Activated gamma-delta T cell (primary cell): Measurements from ENCODE around the gene TPP1.

Source experiments
- DNase-seq: peaks from one replicate; lab custom pipeline; 2025; lab: John Stamatoyannopoulos, UW
- total RNA-seq, 2 donors: gene quantifications; one replicate each; lab custom pipeline; 2026; lab: John Stamatoyannopoulos, UW

Gene TPP1
- total RNA-seq = 21.1 to 22.5 reads per million in 2 donors

DNA sequence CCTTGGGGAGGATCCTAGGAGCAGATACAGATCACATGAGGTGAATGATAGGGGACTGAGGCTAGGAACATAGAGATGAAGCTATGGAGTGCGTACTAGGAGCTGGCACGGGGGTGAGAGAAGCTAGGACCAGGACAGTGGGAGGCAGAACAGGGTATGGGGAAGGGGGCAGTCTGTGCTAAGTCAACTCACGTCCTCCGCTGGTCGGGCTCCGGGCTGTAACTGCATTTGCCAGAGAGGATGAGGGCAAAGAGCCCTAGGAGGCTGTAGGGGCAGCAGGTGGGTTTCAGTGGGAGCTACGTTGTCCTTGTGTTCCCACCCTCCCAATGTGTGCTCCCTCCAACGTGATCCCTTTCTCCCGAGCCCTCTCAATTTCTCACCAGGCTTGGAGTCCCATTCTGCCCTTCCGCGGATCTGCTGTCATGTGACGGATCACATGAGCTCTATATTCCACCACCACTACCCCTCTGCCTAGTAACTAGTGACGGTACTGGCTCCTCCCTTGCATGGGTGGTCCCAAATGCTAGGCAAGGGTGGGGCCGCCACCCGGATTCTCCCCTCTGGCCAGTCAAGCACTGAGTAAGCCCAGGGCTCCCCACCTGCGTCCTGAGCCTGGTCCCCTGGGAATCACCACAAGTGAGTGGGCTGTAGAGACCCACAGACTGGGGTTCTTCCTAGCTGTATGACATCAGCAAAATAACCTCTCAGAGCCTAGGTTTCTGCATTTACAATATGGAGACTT is at the start of gene TPP1:
Gene TPP1, minus strand, starts transcription at position 419 of the 742 bp plus-strand sequence. Its CDS starts 22 bp downstream, at position 397.
- DNase-seq = peak; percentile 46

DNA sequence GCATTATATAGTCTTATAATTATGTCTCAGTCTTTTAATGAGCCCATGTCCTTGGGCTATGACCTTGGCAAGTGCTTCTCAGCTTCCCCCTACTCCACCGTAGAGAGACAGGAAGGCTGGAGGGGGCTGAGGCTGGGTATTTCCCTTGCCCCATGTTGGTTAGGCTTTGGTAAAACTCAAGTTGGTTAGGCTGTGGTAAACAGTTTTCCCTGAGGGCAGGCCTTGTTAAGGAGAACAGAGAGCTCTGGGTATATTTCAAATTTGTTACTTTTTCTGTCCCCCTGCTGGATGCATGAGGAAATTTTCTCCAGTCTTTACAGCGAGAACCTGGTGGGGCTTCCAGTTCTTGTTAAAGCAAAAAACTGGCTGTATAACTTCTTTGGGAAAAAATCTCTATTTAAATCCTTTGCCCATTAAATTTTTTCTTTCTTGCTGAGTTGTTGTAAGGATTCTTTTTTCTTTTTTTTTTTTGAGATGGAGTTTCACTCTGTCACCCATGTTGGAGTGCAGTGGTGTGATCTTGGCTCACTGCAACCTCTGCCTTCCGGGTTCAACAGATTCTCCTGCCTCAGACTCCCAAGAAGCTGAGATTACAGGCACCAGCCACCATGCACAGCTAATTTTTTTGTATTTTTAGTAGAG is 48.6 kb upstream of the TPP1 start:
- no peak for DNase-seq

DNA sequence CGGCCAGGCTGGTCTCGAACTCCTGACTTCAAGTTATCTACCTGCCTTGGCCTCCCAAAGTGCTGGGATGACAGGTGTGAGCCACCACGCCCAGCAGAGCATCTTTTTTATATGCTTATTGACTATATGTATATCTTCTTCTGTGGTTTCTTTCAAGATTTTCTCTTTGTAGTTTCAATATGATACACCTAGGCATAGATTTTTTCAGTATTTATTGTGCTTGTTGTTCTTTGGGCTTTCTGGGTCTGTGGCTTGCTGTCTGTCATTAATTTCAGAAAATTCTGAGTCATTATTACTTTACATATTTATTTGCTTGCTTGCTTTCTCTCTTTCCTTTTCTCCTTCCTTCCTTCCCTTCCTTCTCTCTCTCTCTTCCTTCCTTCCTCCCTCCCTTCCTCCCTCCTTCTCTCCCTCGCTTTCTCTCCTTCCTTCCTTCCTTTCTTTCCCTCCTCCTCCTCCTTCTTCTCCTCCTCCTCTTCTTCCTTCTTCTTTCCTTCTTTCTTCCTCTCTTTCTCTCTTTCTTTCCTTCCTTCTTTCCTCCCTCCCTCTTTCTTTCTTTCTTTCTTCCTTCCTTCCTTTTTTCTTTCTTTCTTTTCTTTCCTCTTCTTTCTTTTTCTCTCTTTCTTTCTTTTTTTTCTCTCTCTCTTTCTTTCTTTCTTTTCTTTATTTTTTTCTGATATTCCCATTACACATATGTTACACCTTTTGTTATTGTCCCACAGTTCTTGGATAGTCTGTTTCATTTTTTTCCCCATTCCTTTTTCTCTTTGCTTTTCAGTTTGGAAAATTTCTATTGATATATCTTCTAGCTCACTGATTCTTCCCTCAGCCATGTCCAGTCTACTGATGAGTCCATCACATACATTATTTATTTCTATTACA is 47.3 kb upstream of the TPP1 start:
- no peak for DNase-seq

DNA sequence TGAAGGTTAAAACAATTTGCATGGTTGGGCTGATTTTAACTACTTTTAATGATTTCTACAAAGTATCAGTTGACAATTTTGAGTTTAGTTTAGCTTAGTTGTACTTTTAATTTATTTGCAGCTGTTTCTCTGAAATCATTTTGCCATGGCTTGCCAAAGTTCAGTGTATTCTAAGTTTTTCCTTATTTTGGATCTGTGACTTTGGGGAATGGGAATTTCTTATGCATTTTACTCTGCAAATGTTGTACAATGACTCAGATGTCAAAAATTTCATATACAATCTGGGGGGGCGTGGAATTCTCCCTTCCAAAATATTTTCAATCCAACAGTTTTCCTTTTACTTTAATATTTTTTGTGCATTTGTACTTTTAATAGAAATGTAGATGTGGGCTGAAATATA is 45.3 kb upstream of the TPP1 start:
- DNase-seq = no peak

DNA sequence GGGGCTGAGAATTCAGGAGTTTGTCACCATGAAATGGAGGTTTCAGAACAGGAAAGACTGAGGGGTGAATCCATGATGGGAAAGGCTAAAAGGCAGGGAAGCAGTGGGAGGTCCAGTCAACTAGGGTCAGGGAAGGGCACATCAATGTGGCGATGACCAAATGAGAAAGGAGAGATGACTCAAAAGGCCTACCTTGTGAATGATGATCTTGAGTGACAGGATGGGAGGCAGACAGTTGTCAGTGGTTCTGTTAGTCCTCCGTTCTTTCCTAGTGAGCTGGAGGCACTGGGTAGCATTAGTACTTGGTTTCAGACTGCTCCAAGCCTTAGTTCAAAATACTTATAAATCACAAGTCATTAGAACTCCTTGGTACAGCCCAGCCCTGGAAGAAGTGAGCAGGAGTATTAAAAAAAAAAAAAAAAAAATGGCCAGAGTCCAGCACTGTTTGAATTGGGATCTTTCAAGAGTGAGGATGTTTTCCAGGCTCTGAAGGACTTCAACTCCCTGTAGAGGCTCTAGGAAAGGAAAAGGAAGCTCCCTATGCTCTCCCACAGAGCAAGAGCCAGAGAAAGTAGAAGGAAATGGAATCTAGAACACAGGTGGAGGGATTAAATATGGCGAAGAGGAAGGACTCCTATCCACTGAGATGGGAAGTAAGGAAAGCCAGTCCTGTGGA is 44.7 kb upstream of the TPP1 start:
- DNase-seq = no peak

DNA sequence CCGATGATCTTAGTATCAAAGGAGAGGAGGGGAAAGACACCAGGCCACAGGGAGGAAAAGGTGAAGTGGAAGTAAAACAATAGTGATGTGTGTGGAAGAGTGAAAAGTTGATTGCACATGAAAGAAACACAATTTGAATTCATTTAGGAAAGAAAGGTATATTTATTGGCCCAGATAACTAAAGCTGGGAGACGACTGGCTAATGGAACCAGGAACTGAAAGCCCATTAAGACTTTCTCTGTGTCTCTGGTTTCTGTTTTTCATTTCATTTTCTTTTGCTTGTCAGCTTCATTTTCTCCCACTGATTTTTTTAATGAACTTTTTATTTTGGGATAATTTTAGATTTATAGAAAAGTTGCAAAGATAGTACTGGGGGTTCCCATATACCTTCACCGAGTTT is 41.5 kb upstream of the TPP1 start:
- DNase-seq = no peak

DNA sequence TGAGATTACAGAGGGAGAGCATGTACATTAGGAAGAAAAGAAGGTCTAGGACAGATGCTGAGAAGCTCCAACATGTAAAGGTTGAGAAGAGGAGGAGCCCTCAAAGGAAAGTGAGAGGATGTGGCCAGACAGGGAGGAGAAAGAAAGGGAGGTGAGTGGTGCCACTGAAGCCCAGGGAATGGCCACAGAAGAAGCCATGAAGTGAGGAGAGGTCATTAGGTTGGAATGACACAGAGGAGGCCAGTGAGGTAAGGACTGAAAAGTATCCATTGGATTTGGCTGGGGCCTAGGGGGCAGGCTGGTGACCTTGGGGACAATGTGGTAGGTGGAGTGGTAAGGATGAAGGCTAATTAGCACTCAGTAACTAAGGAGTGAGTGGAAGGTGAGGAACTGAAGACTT is 39.4 kb upstream of the TPP1 start:
- DNase-seq = no peak

DNA sequence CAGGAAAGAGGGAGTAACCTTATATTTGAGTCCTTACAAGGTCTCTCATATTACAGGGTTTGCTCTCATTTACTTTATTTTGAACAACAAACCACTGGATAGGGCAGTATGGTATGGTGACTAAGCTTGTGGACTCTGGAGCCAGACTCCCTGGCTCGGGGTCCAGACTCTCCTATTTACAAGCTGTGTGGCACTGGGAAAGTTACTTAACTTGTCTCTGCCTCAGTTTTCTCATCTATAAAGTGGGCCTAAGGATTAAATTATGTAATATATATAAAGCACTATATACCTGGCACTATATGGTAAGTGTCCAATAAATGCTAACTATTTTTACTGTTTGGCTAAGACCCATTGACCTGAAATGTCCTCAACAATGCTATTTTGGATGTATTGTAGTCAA is 38.1 kb upstream of the TPP1 start:
- DNase-seq = no peak

DNA sequence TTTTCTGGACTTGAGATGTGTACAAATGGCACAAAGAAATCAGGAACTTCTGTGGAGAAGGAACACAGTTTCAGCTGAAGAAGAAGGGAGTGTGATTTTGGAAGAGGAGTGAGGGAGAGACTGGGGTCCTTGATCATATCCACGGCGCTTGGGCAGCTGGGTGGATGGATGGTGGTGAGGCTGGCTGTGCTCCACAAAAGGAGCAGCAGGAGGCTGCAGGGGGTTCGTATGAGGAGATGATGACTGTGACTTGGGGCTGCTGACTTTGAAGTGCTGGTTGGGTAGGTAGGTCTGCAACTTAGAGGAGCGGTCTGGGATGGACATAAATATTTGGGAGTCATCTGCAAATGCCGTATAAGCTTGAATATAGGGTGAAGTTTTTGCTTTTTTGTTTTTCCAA is 37.7 kb upstream of the TPP1 start:
- DNase-seq = no peak

DNA sequence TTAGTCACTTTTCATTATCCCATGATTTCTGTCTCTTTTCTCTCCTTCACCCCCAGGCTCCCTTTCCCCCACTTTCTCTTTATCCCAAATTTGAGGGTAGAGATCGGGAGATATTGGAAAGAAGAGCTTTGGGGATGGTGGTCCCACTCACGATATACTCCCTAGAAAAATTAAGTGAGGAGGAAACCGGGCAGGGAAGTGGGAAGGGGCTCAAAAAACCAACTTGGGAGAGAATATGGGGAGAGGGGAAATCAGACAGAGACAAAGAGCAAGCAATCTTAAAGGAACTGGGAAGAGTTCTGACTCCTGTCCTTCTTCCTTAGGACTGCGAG is 37.3 kb upstream of the TPP1 start:
- no peak for DNase-seq

DNA sequence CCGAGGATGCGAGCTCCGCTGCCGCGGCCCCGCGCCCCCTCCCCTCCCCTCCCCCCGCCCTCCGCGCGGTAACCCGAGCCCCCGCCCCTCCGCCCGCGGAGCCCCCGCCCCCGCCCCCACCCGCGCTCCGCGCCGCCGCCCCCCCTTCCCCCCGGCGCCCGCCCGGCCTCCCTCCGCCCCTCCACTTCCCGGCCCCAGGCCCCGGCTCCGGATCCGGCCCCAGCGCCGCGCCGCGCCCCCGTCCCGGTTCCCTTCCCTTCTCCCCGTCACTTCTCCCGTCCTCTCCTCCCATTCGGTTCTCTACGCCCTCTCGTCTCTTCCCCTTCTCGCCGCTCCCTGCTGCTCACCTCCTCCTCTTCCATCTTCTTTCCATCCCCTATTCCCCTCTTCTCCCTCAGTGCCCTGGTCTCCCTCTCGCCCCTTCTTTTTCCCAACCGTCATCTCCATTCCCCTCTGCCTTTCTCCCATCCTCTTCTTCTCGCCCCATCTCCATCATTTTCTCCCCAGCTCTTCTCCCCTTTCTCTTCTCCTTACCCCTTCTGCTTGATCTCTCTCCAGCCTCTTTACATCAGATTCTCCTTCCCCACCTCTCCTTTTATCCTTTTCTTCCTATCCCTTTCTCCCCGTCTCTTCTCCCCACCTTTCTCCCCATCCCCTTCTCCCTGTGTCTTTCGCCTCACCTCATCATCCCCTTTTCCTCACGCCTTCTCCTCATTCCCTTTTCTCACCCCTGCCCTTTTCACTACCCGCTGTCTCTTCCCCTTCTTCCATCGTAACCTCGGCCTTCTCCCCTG is 36.8 kb upstream of the TPP1 start, which contains the start of gene DCHS1:
Gene DCHS1, minus strand, starts transcription at position 20 of the 794 bp plus-strand sequence. CDS start 14,196 bp downstream, outside the sequence.
- DNase-seq = no peak

DNA sequence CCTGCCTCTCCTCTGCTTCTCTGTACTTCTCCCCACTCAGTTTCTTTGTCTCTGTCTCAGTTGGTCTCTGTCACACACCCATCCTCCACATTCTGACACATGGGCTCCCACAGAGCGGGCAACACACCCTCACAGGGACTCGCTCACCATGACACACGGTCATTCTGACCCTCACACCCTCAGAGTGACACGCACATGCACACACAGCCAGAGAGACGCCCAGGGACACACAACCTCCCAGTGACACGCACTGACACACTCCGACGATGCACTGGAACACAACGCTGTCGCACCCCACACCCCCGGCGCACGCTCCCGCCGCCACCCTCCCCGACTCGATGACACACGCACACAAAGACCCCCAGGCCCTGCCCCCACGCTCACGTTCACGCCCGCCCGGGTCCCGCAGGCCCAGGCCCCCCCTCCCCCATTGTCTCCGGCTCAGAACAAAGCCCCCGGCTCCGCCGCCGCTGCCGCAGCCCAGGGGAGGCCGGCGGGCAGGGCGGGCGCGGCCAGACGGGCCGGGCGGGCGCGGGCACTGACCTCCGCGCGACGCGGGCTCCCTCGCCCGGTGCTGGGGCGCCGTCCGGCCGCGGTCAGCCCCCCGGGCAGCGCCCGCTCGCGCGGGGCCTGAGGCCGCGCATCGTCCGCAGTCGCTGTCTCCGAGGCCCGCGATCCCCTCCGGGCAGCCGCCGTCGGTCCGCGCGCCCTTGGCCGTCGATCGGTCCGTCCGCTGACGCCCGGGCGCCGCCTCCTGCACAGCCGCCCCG is 36.0 kb upstream of the TPP1 start:
- no peak for DNase-seq

DNA sequence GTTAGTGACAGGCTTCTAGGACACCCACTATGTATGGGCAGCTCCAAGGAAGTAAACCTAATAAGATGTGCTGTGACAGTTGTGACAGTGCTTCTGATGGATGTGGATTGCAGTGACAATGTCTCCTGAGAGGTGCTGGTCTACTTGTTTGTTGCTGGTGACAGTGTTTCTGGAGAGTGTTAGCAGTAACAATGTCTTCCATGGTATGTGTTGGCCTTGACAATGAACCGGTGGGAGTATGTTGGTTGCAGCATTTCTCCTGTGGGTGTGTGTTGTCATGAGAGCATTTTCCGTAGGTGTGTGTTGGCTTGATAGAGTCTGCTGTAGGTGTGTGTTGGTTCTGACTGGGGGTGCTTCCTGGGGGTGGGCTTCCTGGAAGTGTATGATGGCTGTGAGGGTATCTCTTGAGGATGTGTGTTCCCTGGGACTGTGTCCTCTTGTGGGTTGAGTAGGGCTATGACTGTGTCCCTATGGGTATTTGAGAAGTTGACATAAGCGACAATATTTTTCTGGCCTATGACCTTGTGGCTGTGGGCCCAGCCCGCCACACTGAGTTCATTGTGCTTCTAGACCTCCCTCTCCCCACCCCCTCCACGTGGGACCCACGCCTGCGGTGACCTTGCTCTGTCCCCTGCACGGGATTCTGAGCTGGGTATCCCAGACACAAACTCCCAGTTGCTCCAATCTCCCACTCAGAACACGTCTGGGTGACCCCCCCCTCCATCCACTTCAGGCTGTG is 35.2 kb upstream of the TPP1 start:
- no peak for DNase-seq

DNA sequence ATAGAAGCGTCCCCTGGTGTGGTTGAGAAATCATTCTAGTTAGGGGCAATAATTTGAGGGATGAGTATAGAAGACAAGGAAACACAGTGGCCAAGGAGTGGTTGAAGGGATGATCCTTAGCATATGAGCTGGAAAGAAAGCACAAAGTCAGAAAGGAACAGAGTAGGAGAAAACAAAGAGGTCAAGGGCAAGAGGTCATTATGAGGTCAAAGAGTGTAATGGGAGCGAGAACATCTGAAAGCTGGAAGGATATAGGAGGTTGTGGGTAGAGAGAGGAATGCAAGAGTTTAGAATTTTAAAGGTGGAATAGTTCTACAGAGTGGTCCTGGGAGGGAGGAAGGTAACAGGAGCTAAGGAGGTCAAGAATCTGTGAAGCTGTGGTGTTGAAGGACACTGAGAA is 34.4 kb upstream of the TPP1 start:
- DNase-seq = no peak

DNA sequence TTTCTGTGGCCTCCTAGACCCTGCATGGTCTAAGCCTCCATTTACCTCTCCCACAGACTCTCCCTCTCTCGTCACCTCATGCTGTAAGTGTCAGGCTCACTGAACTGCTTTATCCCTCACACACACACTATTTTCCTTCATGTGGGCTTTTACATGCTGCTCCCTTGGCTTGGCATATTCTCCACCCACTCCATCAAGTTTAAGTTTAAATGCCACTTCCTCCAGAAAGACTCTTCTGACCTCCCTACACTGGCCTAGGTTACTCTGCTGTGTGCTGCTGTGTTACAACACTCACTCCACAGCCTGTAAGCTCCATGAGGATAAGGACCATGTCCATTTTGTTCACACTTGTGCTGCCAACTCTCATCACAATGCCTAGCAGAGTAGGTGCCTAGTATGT is 33.9 kb upstream of the TPP1 start:
- DNase-seq = no peak

DNA sequence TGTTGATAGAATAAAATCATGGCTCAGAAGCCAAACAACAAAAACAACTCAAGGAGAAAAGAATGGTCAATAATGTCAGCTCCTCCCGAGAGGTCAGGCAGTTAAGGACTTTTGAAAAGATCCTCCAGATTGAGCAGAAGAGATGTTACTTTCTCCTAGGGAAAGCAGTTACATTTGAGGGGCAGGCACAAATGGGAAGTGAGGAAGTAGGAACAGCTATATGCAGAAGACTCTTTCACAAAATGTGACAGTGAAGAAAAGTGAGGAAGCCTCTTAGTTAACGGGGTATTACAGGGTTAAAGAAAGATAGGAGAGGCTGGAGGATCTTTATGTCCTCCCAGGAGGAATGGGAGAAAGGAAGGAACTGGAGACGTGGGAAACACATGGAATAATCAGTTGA is 33.0 kb upstream of the TPP1 start:
- DNase-seq = no peak

DNA sequence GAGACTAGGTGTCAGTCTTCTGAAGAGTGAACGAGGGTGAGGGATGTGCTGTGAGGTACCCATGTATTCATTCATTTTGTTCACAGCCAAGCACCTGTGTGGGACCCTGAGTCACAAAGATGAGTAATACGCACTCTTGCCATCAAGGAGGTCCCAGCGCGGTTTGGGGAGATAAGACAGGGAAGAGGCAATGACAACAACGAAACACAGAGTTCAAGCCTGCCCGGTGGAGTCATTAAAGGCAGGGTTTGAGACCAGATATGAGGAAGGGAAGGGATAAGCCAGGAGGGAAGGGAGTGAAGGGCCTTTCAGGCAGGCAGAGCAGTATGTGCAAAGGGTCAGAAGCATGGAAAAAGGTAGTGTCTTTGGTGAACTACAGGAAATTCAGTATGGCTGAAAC is 31.8 kb upstream of the TPP1 start:
- no peak for DNase-seq

DNA sequence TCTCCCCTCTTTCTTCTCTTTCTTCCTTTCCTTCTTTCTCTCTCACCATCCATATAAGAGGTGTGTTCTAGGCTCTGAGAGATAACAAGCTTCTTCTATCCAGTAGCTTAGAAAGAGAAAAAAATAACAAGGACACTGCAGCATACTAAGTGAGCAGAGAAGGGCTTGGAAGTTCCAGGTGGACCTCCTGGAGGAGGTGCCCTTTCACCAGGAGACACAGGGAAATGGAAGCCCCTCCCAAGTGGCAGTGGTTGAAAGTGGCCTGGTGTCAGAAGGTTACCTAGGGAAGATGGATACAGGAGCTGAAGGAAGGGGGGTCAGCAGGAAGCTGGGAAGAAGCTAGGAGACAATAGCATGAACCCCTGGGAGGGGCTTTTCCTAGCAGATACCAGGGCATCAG is 30.9 kb upstream of the TPP1 start:
- no peak for DNase-seq

DNA sequence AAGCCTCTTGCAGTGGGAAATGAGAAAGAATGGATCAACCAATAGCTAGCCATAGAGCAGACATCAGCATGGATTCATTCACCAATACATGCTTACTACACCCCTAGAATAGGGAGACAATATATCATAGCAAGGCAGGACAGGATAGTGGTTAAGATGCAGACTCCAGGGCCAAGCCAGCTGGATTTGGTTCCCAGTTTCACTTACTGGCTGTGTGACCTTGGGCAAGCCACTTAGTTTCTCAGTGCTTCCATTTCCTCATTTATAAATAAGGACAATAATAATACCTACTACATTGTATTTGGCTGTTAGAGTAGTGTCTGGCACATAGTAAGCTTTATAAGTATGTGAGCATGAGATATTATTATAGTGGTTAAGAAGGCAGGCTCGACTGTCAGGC is 29.3 kb upstream of the TPP1 start:
- DNase-seq = no peak

DNA sequence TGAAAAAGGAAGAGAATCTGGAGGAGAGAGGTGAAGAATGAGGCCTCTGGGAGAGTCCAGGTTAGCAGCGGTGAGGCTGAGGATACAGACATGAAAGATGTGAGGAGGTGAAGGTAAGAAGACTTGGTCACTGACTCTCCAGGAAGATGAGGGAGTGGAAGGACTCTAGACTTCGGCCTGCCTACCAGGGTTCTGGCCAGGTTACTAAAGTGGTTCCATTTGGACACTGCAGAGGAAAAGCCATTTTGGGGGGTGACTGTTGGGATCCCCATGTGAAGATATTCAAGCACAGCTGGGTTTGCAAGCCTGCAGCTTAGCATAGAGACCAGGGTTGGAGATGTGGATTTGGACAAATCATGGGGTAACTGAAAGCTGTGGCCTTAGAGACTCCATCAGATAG is 28.6 kb upstream of the TPP1 start:
- DNase-seq = no peak
